ENCODE measurements around the gene ROPN1B.

The ROPN1B gene

GRCh38 chr3:126005951-126006350 lies 37.0 kb downstream of the ROPN1B start:
- no peak for DNase-seq

GRCh38 chr3:126008219-126008618 lies 39.2 kb downstream of the ROPN1B start:
- DNase-seq, result no peak

DNA sequence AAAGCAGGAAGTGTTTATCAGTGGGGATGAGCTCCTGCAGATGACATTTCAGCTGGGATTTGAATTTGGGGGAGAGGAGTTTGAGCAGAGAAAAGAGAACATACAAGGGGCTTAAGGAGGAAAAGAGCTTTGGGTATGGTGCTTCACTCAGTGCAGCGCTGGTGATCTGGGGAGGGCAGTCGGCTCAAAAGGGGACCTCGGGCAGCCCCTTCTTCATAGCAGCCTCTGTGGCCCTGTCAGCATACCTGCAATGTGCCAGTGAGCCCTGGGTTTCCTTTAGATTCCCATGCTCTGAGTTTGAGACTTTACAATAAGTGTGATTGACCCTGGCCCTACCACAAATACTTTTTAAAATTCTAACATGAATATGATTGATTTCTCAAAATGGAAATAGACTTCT lies 40.2 kb downstream of the ROPN1B start:
- no peak for DNase-seq

DNA sequence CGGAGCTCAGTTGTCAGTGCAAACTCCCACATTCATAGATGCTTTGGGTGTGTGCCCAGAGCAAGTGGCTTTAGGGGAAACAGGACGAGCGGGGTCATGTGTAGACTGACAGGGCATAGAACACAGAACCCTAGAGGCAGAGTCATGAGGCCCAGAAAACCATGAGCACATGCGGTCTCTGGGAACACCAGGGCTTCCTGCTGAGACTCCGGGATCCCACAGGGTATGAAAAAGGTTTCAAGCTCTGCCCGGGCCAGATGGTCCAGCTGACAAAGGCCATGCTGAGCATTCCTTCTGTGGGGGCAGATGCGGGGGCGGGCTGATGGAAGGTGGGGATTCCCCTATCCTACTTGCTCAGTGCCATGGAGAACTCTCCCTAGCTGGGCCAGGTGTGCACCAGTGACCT lies 44.8 kb downstream of the ROPN1B start:
- DNase-seq, result no peak

GRCh38 chr3:126014252-126014651 lies 45.3 kb downstream of the ROPN1B start:
- no peak for DNase-seq

GRCh38 chr3:126015075-126015474 lies 46.1 kb downstream of the ROPN1B start:
- DNase-seq, result no peak

DNA sequence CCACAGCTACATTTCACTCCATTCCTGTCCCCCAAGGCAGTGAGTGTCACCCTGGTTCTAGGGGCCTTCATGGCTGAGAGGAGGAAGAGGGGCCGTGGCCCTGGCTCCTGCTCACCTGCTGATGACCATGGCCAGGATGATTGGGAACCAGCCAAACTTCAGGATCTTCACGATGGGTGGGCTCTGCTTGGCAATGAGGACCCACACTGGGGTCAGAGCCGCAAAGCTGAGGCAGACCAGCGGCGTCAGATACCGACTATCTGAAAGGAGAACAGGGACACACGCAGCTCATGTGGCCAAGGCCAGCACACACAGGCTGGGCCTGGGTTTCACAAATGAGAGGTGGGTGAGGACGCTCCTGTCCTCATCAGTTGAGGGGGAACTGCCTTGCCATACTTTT lies 47.6 kb downstream of the ROPN1B start:
- DNase-seq, result no peak

- DNase-seq, result no peak
Observed at GRCh38 chr3:126017362-126017761, 48.4 kb downstream of the ROPN1B start.

DNA sequence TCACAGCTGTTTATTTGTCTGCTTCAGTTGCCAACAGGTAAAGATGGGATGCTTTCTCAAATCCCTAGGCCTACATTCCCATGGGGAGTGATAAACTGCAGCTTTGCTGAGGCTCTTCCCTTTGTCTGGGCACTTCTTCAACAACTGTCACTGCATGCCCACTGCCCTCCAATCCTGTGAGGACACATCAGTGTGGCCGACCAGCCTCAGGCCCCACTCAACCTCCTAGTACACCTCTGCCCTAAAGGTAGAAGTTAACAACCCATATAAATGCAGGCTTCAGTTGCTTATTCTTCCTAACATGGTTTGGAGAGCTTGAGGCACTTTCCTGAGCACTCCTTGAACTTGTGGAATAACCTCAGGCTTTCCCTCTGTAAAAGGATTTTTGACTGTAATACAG lies 49.6 kb downstream of the ROPN1B start:
- DNase-seq, result no peak

DNA sequence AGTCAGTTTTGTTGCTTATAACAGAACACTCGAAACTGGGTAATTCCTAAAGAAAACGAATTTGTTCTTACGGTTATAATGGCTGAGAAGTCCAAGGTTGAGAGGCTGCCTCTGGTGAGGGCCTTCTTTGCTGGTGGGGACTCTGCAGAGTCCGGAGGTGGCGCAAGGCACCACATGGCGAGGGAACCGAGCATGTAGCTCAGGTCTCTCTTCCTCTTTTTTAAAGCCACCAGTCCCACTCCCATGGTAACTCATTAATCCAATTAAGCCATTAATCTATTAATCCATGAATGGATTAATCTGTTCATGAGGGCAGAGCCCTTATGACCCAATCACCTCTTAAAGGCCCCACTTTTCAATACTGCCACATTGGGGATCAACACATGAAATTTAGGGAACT lies 50.0 kb downstream of the ROPN1B start:
- DNase-seq, result no peak

DNA sequence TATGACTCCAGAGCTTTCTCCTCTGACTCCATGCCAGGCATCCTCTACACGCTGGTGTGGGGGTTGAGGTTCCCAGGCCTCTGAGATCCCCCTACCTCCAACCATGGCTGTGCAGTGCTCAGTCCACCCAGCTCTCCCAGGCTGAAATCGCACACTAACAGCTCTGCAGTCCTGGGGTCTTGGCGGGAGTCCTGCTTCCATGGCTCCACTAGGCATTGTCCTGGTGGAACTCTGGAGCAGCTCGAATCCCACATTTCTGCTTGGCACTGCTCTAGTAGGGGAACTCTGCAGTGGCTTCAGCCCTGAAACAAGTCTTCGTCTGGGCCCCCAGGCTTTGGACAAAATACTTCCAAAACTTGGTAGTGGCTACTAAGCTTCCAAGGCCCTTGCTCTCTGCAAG lies 50.7 kb downstream of the ROPN1B start:
- no peak for DNase-seq

GRCh38 chr3:126021224-126021623 lies 52.2 kb downstream of the ROPN1B start:
- DNase-seq, result no peak

DNA sequence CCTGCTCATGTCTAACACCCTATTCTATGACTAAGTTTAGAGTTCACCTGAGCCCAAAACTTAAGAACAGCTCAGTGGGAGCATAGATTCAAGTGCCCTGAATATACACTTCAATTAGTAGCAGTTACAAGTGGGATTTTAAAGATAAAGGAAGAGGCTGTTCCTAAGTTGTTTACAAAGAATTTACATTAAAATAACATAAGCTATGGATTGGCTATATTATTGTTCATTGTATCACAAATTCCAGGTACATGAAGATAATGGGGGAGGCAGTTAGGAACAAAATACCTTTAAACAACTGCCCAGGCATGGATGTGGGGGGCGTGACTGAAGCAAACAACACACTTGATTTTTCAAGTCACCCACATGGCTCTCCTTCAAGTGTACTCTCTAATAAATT lies 52.7 kb downstream of the ROPN1B start:
- no peak for DNase-seq

GRCh38 chr3:126022741-126023359 lies 53.9 kb downstream of the ROPN1B start:
- DNase-seq, result no peak

DNA sequence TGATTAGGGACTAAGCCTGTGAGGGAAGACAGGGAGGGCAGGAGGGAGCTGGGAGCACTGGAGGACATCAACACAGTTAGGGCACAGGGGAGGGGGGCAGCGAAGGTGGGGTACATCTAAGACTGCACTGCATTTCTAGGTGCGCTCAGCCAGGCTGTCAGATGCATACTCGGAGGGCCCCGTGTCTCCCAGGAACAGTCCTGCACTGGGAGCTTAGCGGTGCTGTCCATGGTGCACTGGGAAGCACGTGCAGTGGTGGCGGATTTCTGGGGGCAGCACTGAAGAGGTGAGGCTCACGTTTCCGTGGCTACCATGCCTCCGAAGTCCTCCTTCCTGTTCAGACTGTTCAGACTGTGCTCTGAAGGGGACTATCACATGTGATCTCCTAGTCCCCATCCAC lies 54.4 kb downstream of the ROPN1B start:
- DNase-seq, result no peak

DNA sequence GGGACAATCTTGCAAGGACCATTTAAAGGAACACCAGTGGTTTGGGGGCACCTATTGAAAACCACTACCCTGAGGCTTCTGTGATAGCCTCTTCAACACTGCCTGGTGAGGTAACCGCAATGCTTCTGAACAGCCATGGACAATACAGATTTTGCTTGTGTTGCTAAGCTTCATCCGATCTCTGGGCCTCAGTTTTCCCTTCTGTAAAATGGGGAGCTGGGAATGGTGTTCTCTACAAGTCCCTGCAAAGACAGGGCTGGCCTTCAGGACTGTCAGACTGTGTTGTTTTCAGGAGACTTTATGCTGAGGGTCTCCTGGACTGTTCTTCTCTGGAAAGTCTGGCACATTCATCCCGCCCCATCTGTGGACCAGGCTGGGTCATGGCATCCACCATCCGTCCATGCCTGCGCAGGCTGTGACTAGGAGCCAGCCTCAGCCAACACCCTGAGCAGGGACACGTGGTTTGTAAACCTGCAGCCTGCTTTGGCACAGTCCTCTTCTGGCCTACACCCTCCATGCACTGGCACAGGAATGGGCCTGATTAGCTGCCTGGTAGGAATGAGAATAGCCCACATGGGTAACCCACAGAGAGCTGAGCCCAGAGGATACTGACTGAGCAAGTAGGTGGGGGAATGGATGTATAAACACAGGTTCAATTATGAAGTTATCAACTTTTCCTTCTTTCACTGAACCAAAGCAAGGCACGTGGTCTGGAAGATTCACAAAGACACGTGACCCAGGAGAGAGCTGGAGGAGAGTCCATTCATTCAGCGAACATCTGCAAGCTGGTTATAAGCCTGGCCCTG lies 55.3 kb downstream of the ROPN1B start:
- no peak for DNase-seq

GRCh38 chr3:126025116-126025729 lies 56.2 kb downstream of the ROPN1B start:
- no peak for DNase-seq

DNA sequence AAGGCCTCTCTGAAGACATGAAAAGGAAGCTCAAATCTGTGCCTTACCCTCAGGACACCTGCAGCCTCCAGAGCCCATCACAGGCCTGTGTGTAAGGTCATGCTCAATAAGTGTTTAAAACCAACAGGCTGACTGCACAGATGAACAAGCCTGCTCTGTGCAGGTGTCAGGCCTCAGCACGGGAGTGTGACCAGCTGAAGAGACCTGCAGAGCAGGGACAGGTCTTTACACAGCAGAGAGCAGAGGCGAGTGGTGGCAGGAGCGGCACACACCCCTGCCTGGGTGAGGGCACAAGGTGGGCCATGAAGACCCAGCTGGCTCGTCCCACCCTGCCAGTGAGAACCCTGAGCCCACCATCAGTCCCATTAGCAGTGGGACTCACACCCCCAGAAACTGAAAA lies 56.9 kb downstream of the ROPN1B start:
- DNase-seq, result no peak

GRCh38 chr3:126026277-126026751 lies 57.3 kb downstream of the ROPN1B start:
- no peak for DNase-seq

- DNase-seq, result no peak
Observed at GRCh38 chr3:126026761-126027160, 57.8 kb downstream of the ROPN1B start.

GRCh38 chr3:126028096-126028495 lies 59.1 kb downstream of the ROPN1B start:
- DNase-seq, result no peak

- DNase-seq, result no peak
Observed at GRCh38 chr3:126029241-126029640, 60.3 kb downstream of the ROPN1B start.

DNA sequence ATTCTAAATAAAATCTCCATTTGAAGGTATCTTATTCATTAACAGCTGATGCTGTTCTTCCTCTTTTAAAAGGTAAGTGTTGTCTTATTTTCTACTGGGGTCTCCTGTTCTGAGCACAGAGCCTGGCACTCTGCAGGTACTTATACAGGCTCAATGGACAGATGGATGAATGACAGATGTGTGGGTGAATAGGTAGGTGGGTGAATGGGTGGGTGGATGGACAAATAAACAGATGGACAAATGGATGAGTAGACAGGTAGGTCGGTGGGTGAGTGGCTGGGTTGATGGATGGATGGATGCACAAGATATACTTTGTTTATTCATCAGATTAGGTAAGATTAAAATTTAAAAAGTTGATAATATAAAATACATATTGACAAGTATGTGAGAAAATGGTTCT lies 61.5 kb downstream of the ROPN1B start:
- DNase-seq, result no peak

DNA sequence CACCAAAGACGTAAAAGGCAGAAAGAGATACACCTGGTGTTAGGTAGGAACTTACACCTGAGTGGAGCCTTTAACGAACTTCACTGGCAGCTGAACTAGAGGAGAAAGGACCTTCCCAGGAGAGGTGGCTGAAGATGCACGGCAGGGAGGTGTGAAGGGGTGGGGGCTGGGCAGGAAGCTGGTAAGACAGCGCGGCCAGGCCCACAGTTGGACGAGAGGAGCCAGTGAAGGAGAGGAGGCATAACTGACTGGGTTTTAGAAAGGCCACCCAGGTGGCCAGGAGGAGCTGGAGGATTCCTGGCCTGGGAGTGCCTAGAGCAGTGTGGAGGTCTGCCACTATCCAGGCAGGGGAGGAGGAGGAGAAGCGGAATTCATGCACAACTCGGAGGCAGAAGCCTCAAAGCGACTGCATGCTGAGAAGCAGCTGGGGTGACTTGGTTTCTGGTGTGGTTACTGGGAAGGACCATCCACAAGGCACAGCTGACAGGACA lies 63.0 kb downstream of the ROPN1B start:
- no peak for DNase-seq
